GM21367 (cell line): Measurements from ENCODE around the gene DHODH.

Experiments
- ATAC-seq: cut with Tn5 transposase; IDR thresholded peaks from one replicate; pipeline ENCODE4 v1.9.1; 2021; ENCODE audit not compliant: unreplicated experiment

Gene DHODH

DNA sequence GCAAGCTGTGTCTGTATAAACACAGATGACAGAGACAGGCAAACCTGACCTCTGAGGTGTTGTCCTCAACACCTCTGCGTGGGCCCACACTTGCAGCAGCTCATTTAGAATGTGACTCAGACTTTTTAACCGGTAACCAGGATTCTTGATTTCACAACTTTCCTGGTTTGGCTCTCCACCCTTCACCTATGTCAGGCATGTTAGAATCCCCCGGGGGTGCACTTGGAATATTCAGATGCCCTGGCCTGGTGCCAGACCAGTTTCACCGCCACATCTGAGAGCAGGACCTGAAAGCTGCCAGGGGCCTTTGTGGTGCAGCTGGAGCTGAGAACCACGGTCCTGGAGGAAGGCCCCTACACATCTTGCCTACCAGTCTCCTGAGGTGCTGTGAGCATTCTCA lies 4.8 kb downstream of the DHODH start:
- no peak for ATAC-seq

DNA sequence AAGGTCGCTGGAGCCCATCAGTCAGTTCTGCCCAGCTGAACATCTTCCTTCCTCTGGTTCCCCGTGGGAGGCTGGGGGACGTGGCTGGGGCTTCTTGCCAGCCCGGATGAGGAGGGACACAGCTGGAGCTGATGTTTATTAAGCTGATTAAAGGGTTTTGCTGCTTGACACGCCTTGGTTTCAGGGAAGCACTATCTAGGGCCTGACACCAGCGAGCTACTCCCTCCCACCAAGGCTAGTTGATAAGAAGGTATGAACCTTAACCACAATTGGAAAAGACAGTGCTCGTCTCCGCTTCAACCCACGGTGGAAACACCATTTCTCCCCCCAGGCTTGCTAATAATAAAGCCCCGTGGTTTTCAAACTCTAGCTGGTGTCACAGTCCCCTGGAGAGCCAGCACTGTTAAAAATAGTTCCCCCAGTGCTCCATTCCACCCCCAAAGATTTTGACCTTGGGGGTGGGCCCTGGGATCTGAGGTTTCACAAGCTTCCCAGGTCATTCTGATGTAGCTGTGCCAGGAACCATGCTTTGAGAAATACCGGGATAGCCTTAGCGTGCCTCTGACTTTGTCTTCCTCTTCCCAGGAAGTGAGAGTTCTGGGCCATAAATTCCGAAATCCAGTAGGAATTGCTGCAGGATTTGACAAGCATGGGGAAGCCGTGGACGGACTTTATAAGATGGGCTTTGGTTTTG lies 5.5 kb downstream of the DHODH start:
- ATAC-seq, result no peak

DNA sequence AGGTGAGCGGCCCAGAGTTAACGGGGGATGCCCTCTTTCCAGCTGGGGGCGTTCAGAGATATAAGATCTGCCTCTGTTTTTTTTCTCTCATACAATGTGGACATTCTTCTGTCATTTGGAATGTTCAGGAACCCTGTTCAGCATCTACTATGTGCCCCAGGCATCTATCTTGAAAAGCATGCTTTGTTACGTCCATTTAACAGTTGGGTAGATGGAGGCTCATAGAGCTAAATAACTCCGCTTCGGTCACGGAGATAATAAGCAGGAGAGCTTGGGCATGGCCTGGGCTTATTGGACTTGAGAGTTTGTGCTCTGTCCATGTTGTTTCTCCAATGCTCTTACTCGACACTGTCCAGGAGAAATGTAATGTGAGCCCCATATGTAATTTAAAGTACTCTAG lies 6.1 kb downstream of the DHODH start:
- ATAC-seq, result no peak

DNA sequence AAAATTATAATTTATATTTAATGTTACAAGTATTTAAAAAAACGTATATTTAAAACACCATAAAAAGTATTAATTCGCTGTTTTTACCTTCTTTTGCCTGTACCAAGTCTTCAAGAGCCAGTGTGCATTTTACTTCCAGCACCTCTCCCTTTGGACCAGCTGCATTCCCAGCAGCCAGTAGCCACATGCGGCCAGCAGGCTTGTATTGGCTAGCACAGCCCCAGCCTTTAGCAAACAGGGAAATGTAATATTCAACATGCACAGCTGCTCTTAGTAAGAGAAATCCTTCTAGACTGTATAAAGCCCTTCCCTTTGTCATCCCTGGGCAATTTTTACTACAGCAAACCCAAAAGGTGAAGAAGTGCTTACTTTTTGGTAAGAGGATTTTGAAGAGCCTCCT lies 6.6 kb downstream of the DHODH start:
- no peak for ATAC-seq

DNA sequence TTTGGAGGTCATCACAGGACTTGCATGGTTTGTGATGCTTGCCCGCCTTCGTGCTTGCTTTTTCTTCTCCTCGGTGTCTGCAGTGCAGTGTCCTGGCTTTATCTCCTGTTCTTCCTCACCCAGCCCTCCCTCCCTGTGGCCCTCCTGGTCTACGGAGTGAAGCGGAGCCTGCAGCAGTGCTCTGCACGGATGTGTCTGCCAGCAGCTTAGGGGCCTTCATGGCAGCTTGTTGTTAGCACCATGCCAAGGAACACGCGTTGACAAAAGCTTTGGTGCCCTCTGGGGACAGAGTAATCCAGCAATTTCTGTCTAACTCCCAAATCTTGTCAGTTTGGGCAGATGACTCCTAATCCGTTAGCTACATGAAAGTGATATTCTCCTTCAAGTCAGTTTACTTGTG lies 9.9 kb downstream of the DHODH start:
- ATAC-seq, result no peak

DNA sequence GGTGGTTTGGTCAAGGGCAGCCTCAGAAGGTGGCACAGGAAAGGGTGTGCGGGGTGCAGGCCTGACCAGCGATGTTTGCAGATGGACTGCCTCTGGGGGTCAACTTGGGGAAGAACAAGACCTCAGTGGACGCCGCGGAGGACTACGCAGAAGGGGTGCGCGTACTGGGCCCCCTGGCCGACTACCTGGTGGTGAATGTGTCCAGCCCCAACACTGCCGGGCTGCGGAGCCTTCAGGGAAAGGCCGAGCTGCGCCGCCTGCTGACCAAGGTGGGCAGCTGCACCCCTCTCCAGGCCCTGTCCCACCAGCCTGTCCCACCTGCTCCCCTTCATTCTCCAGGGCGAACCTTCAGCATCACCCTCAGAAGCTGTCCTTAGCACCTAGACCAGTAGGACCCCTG lies 12.5 kb downstream of the DHODH start:
- ATAC-seq, result no peak

DNA sequence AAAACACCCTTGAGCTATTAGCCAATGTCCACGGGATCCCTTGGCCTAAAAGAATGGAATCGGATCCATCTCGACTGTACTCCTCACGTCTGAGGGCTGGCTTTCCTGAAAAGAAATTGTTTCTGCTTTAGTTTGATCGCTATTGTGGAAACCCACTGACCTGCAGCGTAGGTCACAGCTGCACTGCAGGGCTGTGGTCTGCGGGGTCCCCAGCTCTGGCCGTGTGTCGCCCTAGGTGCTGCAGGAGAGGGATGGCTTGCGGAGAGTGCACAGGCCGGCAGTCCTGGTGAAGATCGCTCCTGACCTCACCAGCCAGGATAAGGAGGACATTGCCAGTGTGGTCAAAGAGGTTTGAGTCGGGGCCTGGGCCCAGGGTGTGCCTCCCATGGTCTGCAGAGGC lies 13.6 kb downstream of the DHODH start:
- ATAC-seq, result no peak

DNA sequence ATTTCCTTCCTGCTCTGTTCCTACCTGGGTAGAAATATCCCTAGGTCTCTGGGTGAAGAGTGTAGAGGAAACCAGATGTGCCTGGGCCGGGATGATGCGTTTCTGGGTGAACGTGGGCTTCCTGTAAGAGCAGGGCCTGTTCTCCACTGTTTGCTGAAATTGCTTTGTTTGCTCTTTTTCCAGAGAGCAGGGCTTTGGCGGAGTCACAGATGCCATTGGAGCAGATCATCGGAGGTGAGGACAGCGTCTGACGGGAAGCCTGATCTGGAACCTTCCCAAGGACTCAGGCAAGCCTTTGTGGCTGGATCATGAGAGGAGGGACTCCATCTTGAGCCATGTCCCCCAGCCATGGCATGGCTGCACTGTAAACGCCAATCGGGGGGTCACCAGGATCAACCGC lies 15.4 kb downstream of the DHODH start:
- ATAC-seq, result no peak

DNA sequence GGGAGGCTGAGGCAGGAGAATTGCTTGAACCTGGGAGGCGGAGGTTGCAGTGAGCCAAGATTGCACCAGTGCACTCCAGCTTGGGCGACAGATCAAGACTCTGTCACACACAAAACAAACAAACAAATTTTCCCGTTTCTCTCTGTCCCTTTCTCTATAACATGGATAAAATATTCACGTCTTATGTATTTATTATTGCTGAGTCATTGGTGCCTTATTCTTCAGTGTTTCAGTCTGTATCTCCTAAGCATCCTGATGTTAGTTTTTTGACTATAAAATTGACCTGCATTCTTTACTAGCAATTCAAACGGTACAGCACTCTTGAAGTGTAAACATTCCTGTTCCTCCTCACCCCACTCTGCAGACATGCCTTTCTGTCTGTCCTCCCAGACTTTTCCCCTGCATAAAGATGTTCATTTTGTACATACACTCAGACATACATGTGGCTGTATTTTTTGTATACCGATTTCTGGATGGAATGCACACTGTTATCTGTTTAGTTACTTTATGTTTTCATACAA lies 16.4 kb downstream of the DHODH start:
- ATAC-seq, result no peak

DNA sequence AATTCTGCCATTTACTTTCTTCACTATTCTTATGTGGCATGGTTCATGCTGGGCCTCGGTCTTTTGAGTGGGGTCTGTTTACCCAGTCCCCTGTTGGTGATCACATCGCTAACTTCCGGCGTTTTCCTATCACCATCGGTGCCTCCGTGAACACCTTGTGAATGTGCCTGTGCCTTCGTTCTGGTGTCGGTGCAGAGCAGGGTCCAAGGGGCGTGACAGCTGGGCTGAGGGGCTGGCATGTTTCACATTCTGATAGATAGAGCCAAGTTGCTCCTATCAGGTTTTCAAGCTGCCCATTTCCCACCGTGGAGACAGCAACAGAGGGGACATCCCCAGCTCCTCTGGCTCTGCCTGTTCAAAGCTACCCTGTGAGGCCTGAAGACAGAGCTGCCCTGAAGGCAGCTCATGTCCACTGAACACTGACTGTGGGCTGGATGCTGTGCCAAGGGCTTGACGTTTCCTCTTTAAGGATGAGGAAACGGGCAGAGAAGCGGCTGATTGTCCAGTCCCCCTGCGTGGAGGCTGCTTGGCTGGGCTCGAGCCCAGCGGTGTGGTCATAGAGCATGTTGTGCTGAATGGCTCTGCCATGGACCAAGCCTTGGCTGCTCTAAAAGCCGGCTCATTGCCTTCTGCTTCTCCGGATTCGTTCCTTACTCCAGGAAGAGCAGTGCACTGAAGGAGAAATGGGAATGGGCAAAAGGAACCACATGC lies 17.0 kb downstream of the DHODH start:
- no peak for ATAC-seq

DNA sequence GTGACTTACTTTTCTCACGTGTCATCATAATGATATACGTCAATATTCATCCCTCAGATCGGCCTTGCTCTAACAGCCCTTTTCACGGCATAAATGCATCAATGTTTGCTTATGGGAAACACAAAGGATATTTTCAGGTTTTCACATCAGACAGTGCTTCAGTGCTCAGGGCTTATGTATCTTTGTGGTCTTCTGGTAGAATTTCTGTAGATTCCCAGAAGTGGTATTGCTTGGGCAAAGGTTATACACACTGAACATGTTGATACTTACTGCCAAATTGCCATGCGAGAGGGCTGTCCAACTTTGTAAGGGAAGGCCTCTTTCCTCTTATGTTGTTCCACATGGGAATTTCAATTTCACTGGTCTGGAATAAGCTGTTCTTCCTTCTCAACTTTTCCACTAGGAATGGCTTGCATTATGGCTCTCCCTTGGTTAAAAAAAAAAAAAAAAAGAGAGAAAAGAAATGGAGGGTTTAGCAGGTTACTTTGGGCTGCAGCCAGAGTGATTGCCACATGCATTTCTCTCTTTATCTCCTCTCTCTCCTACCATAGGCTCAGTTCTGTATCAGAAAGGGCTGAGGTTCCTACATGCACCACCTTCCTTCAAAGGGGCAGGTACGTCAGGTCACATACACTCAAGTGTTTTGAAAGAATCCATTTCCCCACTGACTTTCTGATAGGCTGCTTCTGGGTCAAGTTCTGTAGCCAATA lies 19.3 kb downstream of the DHODH start:
- no peak for ATAC-seq

DNA sequence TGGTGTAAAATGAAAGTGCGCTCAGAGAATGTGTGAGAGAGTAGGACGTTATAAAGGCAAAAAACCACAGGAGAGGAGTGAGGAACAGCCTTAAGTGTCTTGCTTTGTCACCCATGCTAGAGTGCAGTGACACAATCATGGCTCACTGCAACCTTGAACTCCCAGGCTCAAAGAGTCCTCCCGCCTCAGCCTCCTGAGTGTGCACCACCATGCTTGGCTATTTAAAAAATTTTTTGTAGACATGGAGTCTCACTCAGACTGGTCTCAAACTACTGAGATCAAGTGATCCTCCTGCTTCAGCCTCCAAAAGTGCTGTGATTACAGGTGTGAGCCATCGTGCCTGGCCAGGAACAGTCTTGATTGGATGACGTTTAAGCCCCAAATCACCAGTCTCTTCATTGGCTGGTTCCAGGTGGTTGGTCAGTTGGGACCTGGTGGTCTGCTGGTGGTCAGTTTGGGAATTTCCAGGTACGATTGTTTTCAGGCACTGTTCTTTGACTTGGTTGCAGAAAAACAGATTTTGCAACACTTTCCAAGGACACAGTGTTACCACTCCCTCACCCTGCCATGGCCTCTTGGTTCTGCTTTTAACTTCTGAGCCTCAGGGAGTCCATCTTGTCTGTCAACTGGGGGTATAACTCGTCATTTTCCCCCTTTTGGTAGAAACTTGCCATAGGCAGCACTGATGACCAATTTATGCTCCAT lies 21.2 kb downstream of the DHODH start:
- ATAC-seq, result no peak

DNA sequence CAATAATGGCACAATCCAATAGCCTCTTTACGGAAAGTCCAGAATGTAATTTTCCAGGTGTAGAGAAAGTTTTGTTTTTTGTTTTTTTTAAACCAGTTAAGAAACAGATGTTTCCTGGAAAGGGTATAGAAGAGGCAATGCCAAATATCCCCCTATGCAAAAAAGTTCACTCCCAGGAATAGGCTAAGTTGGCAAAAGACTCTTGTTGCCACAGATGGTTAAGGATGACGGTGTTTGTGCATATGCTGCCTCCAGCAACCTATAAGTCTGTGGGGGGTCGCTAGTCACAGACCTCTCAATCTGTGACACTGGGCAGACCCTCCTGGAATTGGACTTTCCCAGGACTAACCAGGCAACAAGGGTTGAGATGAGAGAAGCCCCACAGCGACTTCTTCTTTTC lies 24.9 kb downstream of the DHODH start:
- no peak for ATAC-seq

DNA sequence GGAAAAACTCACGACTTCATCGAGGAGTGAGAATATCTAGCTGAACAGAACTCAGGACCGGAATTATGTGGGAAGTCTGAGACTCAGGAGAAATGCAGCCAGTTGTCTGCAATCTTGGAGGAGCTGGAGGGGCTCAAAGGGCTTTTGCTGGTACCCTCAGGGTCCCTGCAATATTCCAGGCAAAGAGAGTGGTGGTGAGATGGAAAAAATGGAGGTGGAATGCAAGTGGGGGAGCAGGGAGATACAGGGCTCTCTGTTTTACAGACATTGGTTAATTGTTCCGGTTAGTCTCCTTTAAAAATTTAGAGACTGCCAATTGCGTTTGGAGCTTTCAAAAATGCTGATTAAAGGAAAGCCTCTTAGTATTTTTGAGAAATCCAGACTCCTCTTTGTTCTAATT lies 27.6 kb downstream of the DHODH start:
- ATAC-seq, result no peak

DNA sequence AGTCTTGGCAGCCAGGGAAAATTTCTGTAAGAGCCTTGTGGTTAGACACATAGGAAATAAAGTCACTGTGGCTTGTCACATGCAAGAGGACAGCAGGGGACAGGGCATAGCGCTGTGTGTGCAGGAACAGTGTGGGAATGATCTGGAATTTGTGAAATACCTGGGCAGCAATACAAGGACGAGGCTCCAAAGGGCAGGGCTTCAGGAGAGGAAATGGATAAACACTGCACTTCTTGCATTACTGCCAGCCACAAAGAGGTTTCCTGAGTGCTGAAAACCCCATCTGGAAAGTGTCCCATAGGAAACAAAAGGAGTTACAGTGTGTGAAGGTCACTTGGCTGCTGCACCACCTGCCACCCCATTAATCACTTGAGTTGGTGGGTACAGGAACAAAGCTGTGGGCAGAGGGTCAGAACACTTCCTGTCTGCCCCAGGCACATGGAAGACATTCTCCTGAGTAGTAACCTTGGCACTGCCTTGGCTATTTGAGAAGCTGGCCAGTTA lies 33.7 kb downstream of the DHODH start:
- no peak for ATAC-seq

DNA sequence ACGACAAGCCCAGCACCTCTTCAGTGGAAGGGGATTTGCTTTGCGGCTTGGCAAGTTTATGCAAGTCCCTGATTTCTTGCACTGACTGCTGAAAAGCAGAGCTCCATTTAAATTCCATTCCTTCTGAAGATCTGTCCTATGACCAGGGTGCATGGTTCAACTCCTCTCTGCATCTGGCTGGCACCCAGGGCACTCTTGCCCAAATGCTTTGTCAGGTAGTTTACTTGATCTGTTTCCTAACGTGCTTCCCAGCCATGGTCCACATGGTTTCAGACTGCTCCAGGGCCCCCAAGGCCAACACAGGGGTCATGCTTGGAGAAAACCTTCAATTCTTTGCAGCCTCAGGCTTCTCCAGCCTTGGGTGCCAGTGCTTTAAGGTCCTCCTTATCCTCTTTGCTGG lies 34.5 kb downstream of the DHODH start:
- ATAC-seq, result no peak

DNA sequence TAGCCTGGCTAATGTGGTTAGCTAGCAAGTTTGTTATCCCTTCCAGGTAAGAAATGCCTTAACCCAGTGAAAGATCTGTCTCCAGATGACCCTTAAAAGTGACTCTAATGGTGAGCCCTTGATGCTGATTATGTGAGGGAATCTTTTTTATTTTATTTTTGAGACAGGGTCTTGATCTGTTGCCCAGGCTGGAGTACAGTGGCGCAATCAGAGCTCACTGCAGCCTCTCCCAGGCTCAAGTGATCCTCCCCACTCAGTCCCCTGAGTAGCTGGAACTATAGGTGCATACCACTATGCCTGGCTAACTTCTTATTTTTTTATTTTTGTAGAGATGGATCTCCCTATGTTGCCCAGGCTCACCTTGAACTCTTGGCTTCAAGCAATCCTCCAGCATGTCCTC lies 35.0 kb downstream of the DHODH start:
- no peak for ATAC-seq

DNA sequence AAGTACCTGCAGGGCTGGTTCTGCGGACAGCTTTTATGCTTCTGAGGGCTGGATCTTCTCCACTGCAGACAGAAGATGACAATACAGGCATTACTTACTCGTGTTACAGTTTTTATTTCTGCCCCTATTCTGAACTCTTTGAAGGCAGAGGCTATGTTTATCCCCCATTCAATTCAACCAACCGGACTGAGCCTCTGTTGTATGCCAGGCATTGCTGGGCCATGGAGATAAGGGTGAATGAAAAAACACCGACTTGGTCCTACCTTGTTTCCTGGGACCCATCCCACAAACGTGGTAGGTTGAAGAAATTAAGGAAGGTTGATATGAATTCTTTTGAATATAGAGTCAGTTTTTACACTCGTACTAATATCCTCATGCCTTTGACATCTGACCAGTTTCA lies 35.8 kb downstream of the DHODH start:
- no peak for ATAC-seq

DNA sequence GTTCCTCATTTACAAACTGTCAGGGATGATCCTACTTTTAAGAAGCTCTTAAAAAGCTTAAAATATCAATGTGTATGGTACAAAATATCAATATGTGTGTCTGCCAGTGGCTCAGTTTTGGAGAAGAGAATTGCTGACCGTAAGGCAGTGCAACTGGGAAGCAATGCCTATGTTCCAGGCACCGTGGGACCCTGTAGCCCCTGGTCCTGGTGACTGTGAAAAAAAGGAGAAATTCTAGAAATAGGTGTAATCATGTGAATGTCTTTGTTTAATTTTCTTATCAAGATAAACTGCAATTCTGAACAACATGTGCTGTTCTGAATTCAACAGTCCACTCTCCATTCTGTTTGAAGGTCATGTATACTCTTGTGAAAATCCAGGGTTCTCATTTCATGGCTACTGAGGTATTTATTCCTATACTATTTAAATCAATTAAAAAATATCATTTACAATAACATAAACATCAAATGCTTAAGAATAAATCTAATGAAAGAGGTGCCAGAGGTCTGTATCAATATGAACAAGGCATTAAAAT lies 36.3 kb downstream of the DHODH start:
- no peak for ATAC-seq

DNA sequence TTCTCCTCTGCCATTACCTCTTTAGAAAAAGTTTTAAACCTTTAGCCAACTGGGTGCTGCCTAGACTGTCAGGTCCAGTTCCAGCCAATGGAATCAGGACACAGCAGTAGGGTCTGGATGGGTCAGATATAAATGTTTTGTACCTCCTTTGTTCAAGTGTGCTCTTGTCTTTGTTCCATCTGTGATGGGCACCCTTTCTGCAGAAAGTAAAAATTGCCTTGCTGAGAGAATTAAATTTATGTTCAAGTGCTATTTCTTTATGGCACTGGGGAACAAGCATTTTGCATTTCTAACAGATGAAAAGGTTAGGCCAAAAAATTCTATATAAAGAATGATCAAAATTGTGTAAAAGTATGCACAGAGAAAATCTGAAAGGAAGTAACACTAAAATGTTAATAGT lies 40.6 kb downstream of the DHODH start:
- no peak for ATAC-seq
